T-helper 22 cell (primary cell): Measurements from ENCODE around the gene NAA25.
"Not testable (repeated sequence)": the region's sequence is repeated elsewhere in the genome, so short reads cannot be mapped to it uniquely, and the experiment has no call there.

Experiments used
- DNase-seq: peaks from one replicate; pipeline ENCODE4 v3.0.0-alpha.2; 2020; ENCODE audit warnings: low read depth

NAA25 gene

DNA sequence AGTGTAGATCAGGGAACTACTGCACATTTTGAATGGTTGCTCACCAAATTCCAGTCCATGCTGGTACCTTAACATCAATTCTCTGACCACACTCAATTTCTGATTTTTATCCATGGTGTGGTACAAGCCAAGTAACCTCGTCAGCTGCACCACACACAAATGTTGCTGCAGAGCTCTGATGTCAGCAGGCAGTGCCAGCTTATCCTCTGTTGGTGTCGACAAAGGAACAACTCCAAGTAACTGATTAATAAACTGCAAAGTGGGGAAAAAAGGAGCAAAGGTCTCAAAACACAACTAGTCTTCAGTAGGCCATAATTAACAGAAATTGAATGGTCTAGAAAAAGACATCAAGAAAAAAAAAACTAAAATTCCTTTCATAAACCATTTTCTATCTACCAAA, 47.4 kb downstream of the NAA25 start:
- no peak for DNase-seq

DNA sequence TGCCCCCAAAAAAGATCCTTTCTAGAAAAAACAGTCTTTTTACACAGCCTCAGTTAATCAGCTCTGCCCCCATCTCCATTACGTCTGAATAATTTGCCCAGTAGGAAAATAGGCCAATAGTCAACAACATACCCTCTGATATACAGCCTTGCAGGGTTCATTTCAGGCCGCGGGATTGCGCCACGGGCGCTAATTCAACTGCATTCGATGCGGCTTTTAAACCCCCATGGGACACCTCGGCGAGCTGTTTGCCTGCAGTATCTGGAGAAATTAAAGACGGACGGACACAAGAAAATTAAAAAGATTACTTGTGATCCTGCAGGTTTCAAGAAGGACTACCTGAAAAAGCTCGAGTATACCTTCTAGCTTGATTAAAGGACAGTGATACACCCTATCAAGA, 59.2 kb downstream of the NAA25 start:
- DNase-seq: no peak

DNA sequence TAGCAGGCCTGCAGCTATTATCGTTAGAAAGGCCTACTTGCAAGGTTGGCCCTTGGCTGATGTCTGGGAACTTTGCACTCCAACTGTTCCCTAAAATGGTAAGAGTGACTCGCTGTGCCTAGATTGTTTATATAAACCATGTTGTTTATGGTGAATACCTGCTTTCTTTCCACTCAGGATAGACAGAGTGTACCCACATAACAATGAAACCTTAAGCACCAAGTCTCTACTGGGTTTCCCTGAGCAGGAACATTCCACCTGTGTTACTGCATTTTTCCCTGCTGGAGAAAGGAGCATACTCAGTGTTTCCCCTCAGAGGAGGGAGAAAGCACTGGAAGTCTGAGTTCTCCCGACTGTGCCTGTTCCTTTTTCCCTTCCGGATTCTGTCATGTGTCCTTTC, 62.6 kb downstream of the NAA25 start:
- DNase-seq: no peak

DNA sequence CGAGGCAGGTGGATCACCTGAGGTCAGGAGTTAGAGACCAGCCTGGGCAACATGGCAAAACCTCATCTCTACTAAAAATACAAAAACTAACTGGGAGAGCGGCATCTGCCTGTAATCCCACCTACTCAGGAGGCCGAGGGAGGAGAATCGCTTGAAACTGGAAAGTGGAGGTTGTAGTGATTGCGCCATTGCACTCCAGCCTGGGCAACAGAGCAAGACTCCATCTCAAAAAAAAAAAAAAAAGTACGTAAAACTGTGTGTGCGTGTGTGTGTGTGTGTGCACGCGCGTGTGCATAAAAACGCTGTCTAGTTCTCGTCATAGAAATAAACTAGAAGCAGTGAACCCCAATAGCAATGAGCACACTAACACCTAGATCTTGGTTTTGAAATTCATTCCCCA, 72.0 kb downstream of the NAA25 start:
- DNase-seq: not testable (repeated sequence)

DNA sequence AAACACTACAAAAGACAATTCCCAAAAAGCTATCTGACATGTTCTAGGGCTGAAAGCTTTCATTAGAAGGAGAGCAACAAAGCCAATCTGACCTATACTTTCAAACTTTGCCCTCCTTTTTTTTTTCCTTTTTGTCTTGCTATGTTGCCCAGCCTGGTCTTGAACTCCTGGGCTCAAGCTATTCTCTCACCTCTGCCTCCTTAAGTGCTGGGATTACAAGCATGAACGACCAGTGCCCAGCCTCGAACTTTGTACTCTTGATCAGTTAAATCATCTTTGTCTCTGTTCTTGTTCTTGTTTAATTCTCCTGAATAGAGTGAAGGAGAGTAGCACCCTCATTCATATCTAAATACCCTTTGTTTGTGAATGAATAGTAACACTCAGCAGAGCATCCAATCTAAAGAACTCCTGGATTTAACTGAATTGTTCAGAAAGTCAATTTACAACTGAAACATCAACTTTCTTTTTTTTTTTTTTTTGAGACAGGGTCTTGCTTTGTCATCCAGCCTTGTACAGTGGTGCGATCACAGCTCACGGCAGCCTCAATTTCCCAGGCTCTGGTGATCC, 73.3 kb downstream of the NAA25 start:
- no peak for DNase-seq

DNA sequence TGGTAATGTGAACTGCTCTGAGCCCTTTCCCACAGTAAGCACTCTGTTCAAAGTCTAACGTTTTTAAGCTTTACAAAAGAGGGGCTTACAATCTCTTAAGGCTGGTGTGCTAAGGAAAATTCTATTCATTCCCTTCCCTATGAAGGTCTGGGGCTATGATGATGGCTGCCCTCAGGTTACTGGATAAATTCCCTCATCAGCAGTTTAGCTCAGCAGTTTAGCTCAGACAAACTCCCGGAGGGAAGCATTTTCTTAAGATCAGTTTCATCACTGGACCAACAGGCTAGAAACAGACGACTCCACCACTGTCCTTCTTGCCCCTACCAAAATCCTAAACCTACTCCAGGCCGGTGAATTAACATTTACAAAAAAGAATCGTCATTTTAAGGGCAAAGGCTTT, 76.3 kb downstream of the NAA25 start:
- DNase-seq: no peak

DNA sequence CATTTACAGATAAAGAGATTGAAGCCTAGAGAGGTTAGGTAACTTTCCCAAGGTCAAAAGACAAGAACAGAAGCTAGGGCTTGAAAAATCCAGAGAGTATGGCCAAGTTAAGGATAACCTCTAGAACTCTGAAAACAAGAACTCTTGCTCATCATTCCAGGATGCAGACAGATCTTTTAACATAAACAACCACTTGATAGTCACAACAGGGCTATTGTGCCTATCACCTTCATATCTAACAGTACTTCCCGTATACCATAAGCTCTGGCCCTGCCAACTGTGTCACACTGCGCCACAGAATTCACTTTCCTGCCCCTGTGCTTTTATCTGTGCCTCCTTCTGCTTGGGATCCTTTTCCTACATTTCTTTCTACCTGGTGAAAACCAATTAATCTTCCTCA, 77.1 kb downstream of the NAA25 start:
- no peak for DNase-seq

DNA sequence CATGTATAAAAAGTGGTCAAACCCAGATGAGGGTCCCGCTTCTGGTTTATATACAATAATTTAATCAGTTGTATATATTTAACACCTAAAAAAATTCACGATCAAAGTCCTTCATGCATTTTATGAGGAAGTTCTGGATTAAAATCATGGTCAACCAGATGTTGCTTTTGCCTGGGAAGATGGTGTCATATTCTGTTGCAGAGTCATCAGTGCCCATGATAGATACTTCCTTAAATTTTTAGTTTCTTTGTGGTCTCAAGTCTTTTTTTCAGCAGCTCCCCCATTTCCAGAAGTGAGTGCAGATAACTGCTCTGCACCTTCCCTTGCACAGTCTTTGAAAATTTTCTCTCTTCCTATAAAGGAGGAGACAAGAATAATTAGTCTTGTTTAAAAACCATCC, 79.3 kb downstream of the NAA25 start:
- DNase-seq: no peak

DNA sequence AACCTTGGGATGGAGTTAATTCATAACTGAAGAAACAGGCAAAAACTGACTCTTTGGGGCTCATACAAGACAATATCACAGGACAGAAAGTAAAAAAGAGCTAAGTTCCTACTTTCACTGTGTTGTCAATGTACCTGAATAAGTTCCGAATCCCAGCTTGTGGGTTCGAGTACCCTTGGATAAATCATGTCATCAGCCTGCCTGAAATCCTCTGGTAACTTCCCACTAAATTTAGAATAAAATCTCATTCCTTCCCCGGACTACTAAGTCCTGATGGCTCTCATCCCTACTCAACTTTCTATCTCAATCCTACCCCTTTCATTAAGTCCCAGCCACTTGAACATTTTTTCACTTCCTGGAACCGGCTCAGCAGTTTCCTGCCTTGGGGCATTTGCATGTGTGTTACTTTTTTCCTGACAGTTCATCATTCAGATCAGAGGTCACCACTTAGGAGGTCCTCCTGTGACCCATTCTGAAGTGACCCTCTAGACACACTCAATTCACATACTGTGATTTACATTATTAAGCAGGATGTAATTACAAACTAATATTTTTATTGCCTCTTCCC, 82.7 kb downstream of the NAA25 start:
- DNase-seq: no peak

DNA sequence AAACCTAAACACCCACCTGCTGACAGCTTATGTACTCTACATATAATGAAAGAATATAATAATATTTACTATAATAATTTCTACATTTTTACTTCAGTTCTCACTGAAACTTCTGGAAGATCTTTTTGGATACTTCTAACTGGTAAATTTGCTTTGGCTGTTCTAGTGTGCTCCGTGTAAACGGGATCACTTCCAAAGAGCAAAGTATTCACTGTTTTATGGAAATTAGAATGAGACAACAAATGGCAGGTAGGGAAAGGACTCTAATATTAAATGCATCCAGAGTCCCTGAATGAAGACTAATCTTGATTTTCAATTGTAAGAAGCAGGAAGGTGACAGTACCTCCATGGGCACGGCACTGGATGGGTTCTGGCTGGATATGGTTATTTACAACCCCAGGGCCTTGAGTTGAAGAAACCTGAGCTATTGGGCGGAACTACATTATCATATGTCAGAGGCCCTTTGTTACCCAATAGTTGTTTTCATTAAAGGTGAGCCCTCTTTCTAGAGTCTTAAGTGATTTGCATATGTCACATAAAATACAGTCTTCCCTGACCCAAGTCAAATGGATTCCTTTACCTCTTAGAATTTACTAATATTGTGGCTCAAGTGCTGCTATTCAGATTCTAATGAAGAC, 84.7 kb downstream of the NAA25 start:
- no peak for DNase-seq

DNA sequence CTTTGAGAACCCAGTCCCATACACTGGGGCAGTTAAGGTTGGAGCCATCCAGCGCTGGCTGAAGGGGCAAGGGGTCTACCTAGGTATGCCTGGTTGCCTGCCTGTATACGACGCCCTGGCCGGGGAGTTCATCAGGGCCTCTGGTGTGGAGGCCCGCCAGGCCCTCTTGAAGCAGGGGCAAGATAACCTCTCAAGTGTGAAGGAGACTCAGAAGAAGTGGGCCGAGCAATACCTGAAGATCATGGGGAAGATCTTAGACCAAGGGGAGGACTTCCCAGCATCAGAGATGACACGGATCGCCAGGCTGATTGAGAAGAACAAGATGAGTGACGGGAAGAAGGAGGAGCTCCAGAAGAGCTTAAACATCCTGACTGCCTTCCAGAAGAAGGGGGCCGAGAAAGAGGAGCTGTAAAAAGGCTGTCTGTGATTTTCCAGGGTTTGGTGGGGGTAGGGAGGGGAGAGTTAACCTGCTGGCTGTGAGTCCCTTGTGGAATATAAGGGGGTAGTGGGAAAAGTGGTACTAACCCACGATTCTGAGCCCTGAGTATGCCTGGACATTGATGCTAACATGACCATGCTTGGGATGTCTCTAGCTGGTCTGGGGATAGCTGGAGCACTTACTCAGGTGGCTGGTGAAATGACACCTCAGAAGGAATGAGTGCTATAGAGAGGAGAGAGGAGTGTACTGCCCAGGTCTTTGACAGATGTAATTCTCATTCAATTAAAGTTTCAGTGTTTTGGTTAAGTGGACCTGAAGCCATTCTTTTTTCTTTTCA, 86.2 kb downstream of the NAA25 start:
- DNase-seq: no peak

DNA sequence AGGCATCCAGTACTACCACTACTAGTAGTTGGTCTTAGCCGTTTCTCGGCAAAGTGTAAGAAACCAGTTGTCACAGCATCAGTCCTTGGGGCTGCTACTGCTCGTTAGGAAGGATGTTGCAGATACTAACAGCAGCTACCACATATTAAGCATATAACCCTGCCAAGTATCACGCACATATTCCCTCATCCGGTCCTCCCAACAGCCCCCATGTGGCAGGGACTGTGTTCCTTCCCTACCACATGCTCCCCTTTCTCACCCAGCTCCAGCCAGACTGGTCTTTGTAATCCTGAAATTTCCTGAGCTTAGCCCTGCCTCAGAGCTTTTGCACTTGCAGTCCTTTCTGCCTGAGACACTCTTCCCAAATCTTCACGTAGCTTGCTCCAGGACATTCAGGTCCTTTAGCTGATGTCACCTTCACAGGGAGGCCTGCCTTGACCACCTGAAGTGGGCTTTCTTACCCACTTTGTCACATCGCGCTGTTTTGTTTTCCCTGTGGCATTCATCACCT, 87.6 kb downstream of the NAA25 start:
- DNase-seq: no peak

DNA sequence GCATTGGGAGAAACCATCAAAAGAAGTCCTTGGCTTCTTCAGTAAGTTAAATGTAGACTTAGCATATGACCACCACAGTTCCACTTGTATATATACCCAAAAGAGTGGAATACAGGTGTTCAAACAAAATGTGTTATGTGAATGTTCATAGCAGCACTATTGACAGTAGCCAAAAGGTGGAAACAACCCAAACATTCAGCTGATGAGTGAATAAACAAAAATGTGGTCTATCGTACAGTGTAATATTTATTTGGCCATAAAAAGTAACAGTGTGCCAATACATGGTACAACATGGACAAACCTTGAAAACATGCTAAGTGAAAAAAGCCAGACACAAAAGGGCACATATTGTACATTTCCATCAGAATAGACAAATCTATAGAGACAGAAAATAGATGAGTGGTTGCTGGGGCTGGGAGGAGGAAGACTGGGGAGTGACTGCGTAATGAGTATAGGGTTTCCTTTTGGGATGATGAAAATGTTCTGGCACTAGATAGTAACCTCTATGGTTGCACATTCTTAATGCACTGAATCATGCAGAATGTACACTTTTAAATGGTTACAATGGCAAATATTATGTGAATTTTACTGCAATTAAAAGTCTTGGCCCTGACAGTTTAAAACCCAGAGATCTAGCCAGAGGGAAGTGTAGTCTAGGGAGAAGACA, 89.9 kb downstream of the NAA25 start:
- no peak for DNase-seq

DNA sequence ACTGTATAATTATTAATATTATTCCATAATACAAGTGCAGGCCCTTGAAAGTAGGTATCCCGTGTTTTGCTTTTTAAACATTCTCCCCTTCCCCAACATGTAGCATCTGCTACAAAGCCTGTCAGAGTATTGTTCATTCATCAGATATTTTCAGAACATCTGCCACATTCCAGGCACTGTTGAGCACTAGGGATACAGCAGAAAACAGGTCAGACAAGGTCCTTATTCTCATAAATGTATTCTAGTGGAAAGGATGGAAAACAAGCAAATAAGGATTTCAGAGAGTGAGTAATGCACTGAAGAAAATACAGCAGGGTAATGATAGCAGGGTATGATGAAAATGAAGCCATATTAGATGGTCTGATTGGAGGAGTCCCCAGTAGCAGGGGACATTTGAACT, 91.5 kb downstream of the NAA25 start:
- no peak for DNase-seq

DNA sequence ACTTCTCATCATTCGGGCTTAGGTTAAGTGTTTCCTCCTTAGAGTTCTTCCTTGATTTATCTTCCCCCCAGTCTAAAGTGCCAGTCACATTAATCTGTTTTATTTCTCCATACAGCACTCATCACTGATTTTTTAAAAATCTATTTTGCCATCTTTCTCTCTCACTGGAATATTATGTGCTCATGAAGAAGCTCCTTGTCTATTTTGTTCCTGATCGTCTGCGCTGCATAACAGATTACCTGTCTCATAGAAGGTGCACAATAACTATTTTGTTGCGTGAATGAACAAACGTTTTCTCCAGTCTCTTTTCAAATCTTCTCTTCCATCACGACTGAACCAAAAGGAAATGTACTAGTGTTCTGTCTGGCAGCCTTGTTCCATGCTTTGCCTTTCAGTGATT, 92.6 kb downstream of the NAA25 start:
- no peak for DNase-seq

DNA sequence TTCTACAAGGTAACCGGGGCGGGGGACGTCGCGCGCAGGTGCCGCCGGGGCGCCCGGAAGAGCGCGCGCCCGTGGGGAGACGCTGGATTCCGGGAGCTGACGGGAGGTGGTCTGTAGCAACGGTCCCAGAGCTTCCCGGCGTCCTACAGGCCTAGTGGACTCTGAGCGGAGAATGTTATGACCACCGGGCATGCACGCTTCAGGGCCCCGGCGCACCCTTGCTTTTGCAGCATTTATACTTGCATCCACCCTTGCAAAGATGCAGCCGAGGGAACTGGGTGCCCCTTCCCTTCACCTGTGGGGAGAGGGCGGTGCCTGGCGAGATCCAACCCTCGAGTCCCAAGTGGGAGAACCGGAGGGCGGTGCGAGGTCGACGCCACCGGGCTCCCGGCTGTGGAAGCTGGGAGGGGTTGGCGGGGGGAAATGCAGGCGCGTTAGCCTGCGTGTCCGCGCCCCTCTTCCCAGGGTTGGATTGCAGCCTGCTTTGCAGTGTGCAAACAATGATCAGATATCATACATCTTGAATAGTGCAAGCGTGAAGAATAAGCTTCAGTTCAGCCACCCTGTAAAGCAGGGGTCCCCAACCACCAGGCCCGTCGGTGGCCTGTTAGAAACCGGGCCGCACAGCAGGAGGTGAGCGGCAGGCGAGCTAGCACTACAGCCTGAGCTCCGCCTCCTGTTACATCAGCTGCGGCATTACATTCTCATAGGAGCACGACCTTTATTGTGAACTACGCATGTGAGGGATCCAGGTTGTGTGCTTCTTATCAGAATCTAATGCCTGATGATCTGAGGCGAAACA, 94.8 kb downstream of the NAA25 start:
- DNase-seq: peak; percentile 61

DNA sequence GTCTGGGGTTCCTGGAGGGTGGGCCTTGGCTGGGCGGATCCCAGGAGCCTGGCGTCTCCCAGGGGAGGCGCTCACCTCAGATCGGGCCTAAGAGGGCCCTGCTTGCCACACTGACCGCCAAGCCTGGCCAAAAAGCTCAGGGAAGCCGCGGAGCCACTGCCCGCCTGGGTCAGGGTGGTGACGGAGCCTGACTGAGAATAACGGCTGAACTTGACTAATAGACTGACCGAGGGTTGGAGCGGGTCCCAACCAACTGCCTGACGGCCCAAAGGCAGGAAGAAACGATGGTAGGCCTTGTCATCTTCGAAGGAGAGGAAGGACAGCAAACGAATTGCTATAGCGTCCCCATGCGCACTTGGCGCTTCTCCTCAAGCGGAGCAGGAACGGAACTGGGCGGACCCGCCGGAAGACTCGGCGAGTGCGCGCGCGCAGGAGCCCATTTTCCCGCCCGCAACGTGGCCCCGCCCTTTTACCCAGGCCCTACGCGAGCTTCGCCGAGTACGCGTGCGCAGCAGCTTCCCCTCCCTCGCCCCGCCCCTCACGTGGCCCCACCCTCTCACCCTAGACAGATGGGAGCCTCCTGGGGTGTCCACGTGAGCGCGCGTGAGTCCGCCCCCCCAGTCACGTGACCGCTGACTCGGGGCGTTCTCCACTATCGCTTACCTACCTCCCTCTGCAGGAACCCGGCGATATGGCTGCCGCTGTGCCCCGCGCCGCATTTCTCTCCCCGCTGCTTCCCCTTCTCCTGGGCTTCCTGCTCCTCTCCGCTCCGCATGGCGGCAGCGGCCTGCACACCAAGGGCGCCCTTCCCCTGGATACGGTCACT, 95.6 kb downstream of the NAA25 start, which contains the start of the genes ERP29 and TMEM116:
Gene ERP29 (plus strand): TSS at position 652 of the 826 bp plus-strand sequence. CDS start 40 bp downstream, at position 692.
Gene TMEM116 (minus strand): TSS at position 391 of the 826 bp plus-strand sequence. CDS start 7,895 bp downstream, outside the sequence.
- peak; percentile 100 for DNase-seq

DNA sequence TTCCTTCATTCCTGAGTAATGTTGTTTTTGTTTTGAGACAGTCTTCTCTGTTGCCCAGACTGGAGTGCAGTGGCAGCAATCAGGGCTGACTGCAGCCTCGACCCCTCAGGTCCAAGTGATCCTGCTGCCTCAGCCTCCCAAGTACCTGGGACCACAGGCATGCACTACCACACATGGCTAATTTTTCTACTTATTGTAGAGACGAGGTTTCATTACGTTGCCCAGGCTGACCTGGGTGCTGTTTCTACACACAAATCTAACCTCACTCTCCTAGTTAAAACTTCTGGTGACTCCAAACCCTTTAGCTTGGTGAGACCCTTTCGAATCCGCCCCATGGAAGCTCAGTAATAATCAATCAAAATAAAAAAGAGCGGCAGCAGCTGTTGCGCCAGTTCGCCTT, 96.9 kb downstream of the NAA25 start:
- no peak for DNase-seq

DNA sequence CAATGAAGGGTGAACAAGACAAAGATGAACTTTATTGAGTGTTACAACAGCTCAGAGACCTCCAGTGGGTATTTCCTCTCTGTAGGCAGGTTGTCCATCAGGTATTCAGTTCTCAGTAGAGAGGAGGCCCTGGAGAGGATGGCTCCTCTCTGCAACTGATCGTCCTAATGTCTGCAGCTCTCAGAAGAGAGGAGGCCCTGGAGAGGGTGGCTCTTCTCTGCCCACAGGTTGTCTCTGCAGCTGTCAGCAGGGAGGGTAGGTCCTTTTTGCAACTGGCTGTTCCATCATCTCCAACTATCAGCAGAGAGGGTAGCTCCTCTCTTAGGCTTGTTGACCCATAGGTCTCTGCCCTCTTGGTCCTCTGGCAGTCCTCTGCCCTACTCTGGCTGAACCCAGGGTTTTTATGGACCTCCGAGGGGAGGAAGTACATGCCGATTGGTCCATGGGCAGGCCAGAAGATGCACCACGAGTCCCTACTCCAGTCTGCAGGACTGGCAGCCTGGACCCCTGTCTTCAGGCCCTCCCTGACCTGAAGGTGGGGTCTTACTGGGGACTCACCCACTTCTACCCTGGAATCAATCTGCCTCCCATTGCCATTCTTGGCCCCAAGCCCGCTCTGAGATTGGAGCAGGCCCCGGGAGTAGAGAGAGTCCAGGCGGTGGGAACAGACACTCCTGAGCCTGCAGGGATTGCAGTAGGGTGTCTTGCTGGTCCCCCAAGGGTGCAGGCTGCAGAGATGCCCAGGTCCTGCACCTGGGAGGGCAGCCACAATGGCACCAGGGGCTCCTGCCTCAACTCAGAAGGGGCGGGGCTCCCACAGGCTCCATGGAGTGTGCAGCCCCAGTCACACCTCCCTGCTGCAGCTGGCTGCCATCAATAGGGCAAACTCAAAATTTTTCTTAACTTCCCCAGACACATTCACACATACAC, 97.9 kb downstream of the NAA25 start:
- DNase-seq: no peak
